AG09319 (cell line): ENCODE measurements around the gene HLA-DOB.

Experiments used
- DNase-seq: peaks from one replicate; pipeline ENCODE4 v3.0.0-alpha.2; 2010; ENCODE audit warnings: low read depth; ENCODE audit errors: extremely low read depth
- CTCF ChIP-seq: IDR thresholded peaks from 2 replicates; pipeline ENCODE4 v1.5.1; 2011; ENCODE audit warnings: low read depth, mild to moderate bottlenecking, inconsistent platforms, low read length, moderate library complexity

The HLA-DOB gene

GRCh38 chr6:32849126-32849525, 32.3 kb upstream of the HLA-DOB start:
- no peak for TF ChIP-seq CTCF
- DNase-seq: no peak

GRCh38 chr6:32847795-32848194, 31.0 kb upstream of the HLA-DOB start:
- no peak for DNase-seq
- no peak for TF ChIP-seq CTCF

- TF ChIP-seq CTCF: no peak
- DNase-seq: no peak
Observed at GRCh38 chr6:32847004-32847403, 30.2 kb upstream of the HLA-DOB start.

GRCh38 chr6:32845384-32845884, 28.6 kb upstream of the HLA-DOB start:
- no peak for TF ChIP-seq CTCF
- no peak for DNase-seq

GRCh38 chr6:32844839-32845383, 28.1 kb upstream of the HLA-DOB start:
- DNase-seq: no peak
- TF ChIP-seq CTCF: no peak

- TF ChIP-seq CTCF: peak; percentile 25
- peak; percentile 79 for DNase-seq
Observed at GRCh38 chr6:32843979-32844838, 27.4 kb upstream of the HLA-DOB start, which contains the start of gene PSMB8. Gene PSMB8 (minus strand): TSS chr6:32844047. CDS start chr6:32843996, 51 bp downstream.

GRCh38 chr6:32843331-32843978, 26.7 kb upstream of the HLA-DOB start:
- no peak for TF ChIP-seq CTCF
- DNase-seq: no peak
